CD4-positive, alpha-beta T cell treated with Interferon alpha-2 for 1 hour (primary cell): ENCODE results near the gene KIF18B.

Source experiments
- DNase-seq, 2 donors: peaks; one replicate each; pipeline ENCODE4 v3.0.0-alpha.2; 2020 to 2022

The KIF18B gene

DNA sequence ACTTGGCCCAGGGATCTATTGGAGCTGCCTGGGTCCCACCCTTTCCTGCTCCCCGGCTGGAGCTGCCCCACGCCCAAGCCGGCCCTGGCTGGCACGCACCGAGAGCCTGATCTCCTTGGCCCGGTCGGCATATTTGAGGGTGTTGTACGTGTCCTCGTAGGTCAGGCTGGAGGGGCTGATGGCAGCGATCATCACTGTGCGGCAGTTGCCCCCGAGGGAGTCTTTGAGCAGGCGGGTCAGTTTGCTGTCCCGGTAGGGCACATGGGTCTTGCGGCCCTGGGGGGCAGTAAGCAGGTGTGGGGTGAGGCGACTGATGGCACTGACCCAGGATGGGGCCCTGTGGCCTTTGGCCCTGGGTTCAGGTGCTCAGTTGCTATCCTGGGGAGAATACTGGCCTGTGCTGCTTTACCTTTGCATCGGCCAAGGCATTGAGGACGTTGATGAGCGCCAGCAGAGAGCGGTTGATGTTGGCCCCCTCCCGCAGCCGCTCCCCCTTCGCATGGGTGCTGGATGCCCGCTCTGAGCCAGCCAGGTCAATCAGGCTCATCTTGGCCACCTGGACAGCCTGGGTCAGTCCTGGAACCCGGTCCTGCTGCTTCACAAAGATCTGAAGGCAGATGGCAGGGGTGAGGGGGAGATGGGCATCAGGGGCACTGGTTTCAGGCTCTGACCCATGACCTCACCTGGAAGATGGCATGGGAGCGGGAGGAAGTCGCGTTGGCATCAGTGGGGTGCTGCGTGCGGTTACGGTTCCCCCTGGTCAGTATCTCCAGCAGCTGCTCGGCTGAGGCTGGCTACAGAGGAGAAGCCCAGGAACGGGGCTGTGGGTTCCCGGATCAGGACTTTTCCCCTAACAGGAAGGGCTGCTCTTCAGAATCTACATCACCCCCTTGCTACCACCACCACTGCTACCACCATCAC lies 13.5 kb downstream of the KIF18B start:
- DNase-seq, result no peak

DNA sequence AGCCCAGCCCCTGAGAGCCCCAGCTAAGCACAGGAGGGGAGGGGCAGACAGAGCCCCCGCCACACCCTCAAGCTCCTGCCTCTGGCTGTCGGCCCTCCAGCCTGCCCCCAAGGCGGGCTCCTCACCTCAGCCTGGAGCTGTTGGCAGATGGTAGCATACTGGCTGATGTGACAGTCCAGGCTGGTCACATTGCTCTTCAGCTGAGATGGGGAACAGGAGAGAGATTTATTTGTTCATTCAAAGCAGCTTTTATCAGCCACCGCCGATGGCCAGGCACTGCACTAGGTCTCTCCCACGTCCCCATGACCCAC lies 14.8 kb downstream of the KIF18B start:
- DNase-seq, result no peak

DNA sequence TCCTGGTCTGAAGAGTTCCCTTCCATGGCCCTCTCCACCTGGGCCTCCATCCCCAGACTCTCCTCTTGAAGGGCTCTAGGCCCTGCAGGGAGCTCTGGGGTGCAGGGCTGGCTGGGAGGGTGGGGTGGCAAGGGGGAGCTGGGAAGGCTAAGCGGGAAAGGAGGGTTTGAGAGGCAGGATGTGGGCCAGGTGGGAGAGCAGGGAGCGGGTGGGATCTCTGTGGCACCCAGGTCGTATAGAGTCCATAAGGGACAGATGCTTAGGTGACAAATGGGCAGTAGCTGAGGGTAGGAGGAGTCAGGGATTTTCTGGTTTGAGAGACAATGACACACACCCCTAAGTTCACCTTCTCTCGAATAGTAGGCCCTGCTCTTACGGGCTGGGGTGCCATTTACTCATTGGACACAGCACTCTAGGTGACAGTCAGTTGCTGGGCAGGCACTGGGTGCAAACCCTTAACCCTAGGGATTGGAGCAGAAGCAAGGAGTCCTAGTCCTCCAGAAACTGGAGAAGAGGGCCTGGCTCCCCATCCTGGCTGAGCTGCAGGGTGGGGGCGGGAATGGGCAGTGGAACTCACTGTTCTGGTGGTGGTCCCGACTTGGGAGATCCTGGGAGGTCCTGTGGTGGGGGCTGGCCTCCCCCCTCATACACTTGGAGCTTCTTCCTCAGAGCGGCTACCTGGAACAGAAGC lies 15.3 kb downstream of the KIF18B start:
- DNase-seq, result no peak

DNA sequence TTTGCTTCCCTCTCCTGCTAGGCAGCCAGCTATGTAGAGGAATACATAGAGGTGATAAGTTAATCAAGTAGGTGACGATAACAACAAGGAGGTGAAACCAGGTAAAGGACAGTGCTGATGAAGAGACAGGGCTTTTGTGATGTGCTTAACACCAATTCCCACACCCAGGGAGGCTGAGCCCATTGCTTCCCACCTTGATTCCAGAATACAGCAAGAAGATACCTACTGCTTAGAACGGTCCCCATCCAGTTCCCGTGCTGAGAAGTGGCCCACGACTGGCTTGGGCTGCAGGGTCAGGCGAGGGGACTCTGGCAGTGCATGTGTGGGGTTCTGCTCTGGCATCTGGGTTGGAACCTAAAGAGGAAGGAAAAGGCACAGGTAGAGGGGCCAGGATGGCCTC lies 16.2 kb downstream of the KIF18B start:
- DNase-seq, result no peak

DNA sequence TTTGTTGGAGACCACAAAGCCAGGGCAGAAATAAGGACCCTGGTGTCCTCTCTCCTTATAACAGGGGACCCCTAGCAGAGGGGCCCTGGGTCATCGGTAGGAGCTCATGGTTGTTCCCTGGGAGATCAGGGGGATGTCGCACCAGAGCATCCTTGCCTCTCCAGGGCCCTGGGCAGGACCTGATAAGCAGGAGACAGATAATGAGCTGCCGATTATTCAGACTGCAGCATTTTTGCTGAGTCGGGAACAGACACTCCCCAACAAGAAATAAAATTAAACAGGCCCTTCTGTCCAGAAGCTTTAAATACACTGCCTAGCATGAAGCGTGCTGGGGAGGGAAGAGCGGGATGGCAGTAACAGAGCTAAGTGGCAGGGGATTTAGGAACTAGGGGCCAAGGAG lies 16.9 kb downstream of the KIF18B start:
- no peak for DNase-seq

DNA sequence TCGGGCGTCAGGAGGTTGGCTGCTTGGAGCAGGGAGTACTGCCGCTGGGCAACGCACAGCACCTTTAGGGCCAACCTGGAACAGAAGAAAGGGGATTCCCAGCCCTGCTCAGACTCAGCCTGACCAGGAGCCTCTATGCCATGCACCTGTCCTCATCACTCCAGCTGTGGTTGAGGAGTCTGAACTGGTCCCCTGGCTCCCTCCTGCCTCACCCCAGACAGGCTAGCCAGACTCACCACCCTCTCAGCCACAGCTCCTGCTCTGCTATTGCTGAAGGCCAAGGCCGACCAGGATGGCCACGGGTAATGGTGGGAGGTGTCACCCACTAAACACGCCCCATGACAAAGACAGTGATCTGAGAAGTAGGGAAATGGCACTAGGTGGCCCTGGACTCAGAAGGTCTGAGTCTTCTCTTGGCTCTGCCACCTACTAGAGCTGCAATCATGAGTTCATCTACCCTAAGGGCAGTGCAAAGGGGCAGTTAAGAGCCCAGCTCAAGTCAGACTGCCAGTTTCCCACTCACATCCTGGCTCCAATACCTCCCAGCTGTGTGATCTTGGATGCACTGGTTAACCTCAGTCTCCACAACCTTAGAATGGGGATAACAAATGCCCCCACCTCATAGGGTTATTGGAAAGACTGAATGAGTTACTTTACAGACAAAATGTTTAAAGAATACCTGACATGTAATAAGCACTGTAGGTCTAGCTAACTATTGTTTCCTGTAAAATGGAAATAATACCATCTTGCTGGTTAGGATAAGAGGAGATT lies 18.4 kb downstream of the KIF18B start:
- DNase-seq, result no peak

DNA sequence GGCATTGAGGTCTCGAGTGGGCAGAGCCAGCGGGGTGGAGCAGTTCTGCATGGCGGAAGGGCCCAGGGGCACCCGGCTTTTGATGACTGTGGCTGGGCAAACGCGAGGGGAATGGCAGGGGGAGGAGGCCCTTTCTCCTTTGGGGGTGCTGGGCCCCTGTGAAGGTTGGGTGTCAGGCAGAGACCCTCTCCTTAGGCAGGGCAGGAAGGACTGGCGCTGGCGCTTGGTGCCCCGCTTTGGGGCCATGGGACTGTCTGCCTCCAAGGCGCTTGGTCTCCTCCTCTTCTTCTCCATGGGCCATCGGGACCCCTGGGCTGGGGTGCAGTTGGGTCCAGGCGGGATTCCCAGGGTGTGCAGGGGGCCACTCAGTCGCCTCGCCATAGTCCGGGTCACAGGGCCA lies 19.4 kb downstream of the KIF18B start:
- no peak for DNase-seq

DNA sequence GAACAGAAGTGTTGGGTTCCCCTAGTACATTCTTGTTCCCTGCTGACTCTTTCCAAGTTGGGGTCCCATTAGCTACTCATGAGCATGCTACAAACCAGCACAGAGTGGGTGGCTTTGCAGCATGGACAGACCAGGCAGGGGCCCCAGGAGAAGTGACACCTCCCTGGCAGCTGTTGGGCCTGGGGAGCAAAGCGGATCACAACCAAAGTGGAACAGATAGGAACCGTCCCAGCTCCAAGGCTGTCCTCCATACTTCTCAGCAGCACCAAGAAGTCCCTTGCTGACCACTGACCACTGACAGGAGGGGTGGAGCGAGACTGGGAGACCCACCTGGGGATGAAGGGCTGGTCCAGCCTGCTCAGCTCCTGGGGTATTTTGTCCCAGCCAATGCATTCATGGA lies 19.9 kb downstream of the KIF18B start:
- no peak for DNase-seq

DNA sequence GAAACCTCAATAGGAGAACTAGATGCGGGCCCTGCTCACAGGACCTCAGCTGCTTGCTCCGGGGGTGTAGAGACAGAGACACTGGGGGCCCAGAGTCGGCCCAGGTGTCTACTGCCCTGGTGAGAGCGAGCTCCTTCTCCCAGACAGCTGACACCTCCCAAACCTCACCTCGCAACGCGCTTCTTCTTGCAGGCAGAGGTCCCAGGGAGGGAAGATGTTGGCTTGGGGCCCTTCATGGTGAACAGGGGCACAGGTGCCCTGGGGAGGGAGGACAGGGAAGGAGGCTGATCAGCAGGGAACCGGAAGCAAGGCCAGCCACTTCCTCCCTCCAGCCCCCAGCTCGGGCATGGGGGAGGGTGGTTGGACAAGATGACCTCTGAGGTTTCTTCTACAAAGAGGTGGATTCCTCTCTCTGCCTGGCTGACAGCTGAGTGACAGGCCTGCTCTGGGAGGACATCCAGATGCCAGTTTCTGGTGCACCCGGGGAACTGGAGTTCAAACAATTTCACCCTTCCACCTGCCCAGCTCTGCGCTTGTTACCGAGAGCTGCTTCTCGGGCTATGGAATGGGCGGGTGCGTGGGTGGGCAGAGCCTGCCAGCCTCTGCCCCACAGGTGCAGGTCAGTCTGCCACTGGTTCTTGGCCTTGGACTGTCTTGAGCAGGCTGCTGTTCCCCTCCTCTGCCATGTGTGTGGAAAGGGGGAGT lies 20.6 kb downstream of the KIF18B start:
- DNase-seq, result no peak

DNA sequence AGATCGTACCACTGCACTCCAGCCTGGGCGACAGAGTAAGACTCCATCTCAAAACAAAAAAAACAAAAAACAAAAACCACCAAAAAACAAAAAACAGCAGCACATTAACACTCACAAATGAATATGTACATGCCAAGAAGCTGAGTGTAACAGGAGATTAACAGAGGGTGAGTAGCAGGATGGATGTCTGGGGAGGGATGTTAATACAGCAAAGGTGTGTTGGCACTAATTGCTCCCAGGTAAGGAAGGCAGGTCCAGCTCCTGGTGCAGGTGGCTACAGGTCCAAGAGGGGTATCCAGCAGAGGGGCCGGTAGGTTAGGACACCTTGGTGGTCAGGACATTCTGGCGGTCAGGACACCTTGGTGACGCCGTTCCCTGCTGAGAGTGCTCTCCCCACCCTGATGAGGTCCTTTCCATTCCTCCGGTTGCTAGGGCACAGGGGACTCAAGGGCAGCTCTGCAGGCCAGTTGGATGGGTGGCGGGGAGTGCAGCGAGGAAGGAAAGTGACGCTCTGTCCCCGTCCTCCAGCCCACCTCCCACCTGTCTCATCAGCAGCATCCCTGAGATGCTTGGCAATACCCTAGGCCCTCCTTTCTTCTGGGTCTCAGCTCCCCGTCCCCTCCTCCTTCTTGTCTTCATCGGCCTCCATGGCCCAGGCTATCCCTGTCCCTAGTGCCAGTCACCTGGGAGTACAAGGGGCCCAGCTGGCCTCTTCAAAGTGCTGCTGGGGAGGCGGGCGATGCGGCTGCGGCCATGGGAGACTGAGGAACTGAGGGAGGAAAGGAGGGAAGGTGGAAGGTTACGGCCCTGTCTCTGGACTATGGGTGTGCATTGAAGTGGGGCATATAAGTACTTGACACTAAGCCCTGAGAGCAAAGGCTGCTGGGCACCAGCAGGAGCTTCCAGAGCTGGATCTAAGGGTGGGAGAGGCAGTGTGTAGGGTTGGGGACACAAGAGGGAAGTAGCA lies 21.6 kb downstream of the KIF18B start:
- DNase-seq, result no peak

DNA sequence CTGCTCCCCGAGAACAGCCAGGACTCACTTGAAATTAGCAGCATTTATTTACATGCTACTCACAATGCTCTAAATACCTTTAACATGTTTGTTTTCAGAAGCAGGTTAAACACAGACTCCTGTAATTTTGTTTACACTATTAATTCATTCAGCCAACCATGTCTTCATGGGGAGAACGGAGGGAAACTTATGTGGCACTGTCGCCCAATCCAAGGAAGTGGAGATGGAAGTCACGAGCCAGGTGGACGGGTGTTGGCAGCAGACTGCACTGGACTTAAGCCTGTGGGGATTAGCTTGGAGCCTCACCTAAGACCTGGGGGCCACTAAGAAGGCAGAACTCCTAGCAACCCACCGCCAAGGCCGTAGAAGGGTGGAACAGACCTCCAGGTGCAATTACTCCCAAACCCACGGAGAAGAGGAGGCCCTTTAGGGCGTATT lies 23.4 kb downstream of the KIF18B start:
- no peak for DNase-seq

DNA sequence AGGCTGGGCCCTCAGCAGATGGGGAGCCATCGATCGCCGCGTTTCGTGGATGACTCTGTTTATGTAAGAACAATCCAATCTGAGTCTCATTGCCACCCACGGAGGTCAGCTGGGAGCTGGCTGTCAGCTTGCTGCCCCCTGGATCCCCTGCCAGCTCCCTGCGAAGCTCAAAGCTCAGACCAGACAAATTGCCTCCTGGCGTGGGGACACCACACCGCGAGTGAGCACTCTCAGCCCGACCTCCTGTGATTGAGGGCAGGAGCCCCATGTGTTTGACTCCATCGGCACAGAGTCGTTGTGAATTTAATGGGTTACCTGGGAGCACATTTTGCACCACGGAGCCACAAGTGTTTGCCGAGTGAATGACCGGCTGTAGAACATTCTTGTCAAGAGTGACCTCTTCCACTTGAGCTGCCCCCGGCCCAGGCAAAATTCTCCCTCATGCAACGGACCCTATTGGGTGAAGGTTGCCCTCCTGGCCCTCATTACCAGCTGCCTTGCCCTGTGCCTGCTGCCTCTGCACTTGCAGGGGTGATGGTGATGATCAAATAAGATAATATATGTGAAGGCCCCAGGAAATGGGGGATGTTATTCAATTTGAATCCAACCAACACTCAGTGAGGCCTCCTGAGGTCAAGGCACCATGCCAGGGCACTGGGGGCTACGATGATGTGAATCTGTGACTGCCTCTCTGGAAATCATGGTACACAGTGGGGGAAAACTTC lies 24.7 kb downstream of the KIF18B start:
- no peak for DNase-seq

DNA sequence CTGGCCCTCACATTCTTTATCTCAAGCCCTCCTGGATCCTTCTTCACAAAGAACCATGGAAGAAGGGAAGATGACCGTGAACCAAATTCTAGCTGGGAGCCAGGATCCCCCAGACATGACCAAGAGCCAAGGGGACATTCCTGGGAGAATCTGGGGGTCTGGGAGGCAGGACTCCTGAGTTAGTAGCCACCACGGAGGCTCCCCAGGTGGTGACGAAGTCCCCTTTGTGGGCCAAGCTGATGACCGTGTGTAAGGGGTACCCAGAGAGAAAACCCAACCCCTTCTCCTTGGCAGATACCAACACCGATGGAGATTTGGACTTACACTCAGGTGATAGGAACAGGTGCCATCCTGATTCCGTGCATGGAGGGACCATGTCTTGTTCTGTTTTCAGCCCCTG lies 25.4 kb downstream of the KIF18B start:
- DNase-seq, result no peak

DNA sequence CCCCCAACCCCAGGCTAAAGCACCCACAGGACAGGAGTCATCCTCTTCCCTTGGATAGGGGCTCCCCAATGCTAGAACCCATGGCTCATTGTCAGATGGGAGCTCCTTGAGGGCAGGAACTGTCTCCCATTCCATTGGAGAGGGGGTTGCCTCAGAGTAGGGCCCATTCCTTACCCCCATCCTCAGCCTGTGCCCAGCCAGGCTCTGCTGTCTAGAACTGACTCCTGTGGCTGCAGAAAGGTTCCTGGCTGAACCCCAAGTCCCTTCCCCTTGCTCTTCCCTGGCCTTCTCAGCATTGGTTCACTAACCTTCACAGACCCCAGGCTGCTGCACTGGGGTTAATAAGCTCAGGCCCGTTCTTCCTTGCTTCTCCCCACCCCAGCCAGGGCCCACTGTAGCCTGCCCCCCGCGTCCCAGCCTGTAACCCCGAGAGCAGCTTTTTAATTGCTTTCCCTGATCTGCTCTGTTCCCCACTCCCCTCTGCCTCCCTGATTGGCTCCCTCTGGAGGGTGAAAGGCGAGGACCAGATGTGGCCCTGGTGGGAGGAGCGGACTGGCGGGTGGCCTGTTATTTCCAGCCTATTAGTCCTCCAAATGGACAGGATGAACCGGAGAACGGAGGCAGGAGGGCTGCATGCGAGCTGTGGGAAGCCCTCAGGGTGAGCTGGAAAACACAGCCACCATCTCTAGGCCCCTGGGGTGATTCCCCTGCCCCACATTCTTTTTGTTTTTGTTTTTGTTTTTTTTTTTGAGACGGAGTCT lies 26.3 kb downstream of the KIF18B start:
- DNase-seq, result no peak

DNA sequence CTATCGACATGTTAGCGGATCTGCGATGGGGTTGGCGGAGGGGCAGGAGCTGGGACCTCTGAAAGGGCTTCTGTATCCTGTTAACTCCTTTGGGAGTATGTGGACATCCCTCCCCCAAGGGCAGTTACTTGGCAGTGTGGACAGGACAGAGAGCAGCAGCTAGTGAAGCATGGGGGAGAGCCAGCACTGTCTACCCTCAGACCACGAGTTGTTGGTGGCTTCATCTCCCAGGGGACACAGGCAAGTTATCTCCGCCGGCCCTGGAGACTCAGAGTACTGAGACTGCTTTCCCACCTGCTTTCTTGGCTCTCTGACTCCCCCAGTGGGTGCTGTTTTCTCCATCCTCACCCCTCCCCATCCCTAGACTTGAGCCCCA lies 27.0 kb downstream of the KIF18B start:
- DNase-seq, result no peak

DNA sequence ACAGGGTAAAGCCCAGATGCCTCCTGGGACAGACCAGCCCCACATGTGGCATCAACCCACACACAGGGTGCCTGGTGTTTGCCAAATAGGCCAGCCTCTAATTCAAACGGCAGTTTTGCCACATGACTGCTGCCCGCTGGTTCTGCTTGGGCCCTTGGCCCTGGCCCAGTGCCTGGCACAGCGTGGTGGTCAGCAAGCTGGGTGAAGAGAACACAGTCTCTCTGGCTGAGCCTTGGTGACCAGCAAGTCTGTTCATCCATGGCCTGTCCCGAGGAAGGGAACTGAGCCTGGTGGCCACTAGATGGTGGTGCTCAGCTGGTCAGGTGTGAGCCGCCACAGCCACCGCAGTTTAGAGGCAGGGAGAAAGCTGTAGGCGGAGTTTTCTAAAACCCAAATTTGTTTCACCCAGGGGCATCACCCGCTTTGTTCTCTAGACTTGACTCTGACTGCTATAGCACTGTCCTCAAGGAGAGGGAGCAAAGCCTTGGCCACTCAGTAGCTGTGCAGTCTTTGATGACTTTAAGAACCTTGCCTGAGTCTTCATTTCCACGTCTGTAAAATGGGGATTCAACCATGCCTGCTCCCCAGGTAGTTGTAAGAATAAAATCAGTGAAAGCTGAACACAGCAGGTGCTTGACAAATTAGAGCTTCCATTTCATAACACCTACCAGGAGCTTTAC lies 27.5 kb downstream of the KIF18B start:
- DNase-seq, result peak; percentile 59 to 66

DNA sequence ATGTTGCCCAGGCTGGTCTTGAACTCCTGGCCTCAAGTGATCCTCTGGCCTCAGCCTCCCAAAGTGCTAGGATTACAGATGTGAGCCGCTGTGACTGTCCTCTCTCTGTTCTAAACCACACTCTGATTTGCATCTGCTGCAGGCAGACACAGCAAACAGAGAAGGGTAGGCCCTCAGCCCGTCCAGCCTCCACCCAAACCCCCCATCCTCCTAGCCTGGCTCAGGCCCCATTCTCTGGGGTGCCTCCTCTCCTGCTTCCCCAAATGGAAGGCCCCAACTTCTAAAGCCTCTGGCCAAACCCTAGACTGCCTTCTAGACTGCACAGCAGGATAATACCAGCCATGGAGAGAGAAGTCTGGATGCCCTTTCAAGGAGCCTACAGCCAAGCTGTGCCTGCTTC lies 28.2 kb downstream of the KIF18B start:
- DNase-seq, result no peak

DNA sequence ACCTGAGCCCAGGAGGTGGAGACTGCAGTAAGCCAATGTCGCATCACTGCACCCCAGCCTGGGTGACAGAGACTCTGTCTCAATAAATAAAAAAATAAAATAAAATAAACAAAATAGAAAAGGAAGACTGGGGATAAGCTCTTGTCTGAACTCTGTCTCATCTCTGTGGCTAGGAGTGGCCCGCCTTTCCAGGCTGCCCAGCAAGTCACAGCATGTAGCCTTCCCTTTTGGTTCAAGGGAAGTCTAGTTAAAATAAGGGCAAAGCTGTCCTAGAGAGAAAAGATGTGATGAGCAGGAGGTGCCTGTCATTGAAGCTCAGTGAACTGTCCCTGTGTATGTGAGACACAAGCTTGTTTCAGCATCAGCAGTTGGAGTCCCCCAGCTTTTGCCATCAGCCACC lies 29.6 kb downstream of the KIF18B start:
- DNase-seq, result no peak

DNA sequence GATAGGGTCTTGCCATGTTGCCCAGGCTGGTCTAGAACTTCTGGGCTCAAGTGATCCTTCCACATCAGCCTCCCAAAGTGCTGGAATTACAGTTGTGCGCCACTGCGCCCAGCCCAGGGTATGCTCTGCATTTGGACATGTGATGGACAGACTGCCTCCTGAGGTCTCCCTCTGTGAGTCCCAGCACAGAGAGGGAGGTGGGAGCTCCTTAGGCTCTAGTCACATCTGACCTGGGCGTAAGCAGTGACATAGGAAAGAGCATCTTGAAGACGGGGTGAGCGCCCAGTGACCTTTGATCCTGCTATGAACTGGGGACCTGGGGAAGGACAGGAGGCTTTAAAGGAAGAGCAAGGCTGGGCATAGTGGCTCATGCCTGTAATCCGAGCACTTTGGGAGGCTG lies 30.1 kb downstream of the KIF18B start:
- DNase-seq, result no peak

DNA sequence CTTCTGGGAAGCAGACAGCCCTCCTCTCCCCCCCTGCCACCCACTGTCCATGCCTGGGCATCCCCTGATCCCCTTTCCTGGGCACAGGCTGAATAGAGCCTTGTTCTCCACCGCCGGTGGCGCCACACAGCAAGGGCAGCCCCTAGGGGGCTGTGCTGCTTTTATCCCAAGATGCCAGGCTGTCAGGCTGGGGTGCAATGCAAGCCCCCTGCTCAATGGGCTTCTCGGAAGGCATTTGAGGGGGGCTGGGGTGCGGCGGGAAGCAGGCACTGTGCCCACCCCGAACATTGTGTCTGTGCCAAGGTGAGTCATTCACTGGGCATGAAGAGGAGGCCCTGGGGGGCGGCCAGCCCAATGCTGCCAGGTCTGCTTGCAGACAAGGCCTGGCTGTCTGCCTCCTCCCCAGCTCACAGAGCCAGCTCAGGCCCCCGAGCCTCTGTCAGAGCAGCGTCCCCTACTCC lies 30.8 kb downstream of the KIF18B start:
- DNase-seq, result no peak
